Gastroesophageal sphincter (tissue), 4 donors: Measurements from ENCODE around the gene MRPL39. TPM values are rescaled to one million over a fixed set of nuclear protein-coding genes. Genes with fewer than 3 reads are reported as not detected.

Experiments used
- ATAC-seq: fragments of 150-250 bp; one replicate; pipeline ENCODE4 v1.9.1; 2016; ENCODE audit warnings: mild to moderate bottlenecking, moderate library complexity
- H3K27ac ChIP-seq, 4 donors: fragments of 200-600 bp; sonication (generic) in 3 of 4; 1 replicate in 3 of 4; 2 replicates in 1 of 4; pipeline ENCODE4 v1.5.1; 2016 to 2019
- H3K27me3 ChIP-seq: fragments of 200-600 bp; sonication (generic); one replicate; pipeline ENCODE4 v1.5.1; 2019
- H3K36me3 ChIP-seq, 2 donors: fragments of 200-600 bp; sonication (generic); one replicate each; pipeline ENCODE4 v1.5.1; 2019; ENCODE audit warnings: control low read depth in 1 of 2
- H3K4me1 ChIP-seq, 3 donors: fragments of 200-600 bp; sonication (generic); 1 replicate in 2 of 3; 2 replicates in 1 of 3; pipeline ENCODE4 v1.5.1; 2016 to 2019; ENCODE audit warnings: control low read depth in 2 of 3
- H3K4me3 ChIP-seq, 2 donors: fragments of 200-600 bp; sonication (generic); one replicate each; pipeline ENCODE4 v1.5.1; 2019; ENCODE audit warnings: mild to moderate bottlenecking in 1 of 2, moderate library complexity in 1 of 2
- H3K9me3 ChIP-seq, 3 donors: fragments of 200-600 bp; sonication (generic); one replicate each; pipeline ENCODE4 v1.5.1; 2017 to 2019; ENCODE audit warnings: control low read depth in 2 of 3
- CTCF ChIP-seq, 4 experiments: fragments of 200-600 bp in 2 of 4; fragments of 450-650 bp in 2 of 4; sonication (generic) in 1 of 4; IDR thresholded peaks; one replicate each; pipeline ENCODE4 v1.5.1; 2017 to 2019; ENCODE audit warnings: antibody characterized with exemption in 4 of 4, mild to moderate bottlenecking in 2 of 4, moderate library complexity in 2 of 4
- EP300 ChIP-seq: sonication (generic); formaldehyde crosslinking; IDR thresholded peaks from one replicate; pipeline ENCODE4 v1.6.1; 2017; ENCODE audit warnings: antibody characterized with exemption, mild to moderate bottlenecking
- POLR2A ChIP-seq, 2 donors: fragments of 450-650 bp; IDR thresholded peaks; one replicate each; pipeline ENCODE4 v1.6.1; 2017; ENCODE audit warnings: antibody characterized with exemption in 2 of 2, mild to moderate bottlenecking in 2 of 2, moderate library complexity in 1 of 2
- POLR2AphosphoS5 ChIP-seq: sonication (generic); formaldehyde crosslinking; IDR thresholded peaks from one replicate; pipeline ENCODE4 v1.6.1; 2017; ENCODE audit warnings: antibody characterized with exemption
- WGBS, 2 donors: methylation state at CpG; one replicate each; pipeline ENCODE4 v1.1.5; 2018; ENCODE audit warnings: low coverage in 1 of 2; 5-methylcytosine and 5-hydroxymethylcytosine counted together
- total RNA-seq, 4 donors: library from RNA; depleted of rRNA; stranded (reverse); fragments of >200 nt; gene quantifications; one replicate each; pipeline ENCODE4 v1.1.0, GENCODE V29; 2016

Gene MRPL39
- total RNA-seq, 4 donors from 2014 or later, result 17.0 to 37.4 (median 25.4) TPM

- TF ChIP-seq EP300, result no peak
- TF ChIP-seq CTCF (IDR thresholded peaks at IDR 0.05), result no peak
- TF ChIP-seq POLR2AphosphoS5, result no peak
- no peak for TF ChIP-seq POLR2A (IDR thresholded peaks at IDR 0.05)
- WGBS, 2 donors, result 91% methylated on average over 4 of the region's 4 CpGs
- H3K27ac ChIP-seq, result no peak overlapping the region
- peaks cover 0 to 4% (median 0%) of the 10 kb centered on the region in 3 donors for H3K4me1 ChIP-seq
- no peaks in the 10 kb centered on the region for H3K9me3 ChIP-seq
- H3K27me3 ChIP-seq, result no peaks in the 10 kb centered on the region
- H3K4me3 ChIP-seq, result no peak overlapping the region
- H3K36me3 ChIP-seq, result peaks cover 0 to 28% of the 10 kb centered on the region in 2 donors
- ATAC-seq, result no peak
Observed at GRCh38 chr21:25567472-25567871, 39.8 kb downstream of the MRPL39 start.

- WGBS, 2 donors, result 90% methylated on average over 3 of the region's 3 CpGs; no CpG with 5 or more reads in 1 of the 2 donors
- H3K27ac ChIP-seq, result no peak overlapping the region
- no peak overlapping the region for H3K4me3 ChIP-seq
- no peaks in the 10 kb centered on the region for H3K27me3 ChIP-seq
- ATAC-seq, result no peak
- peaks cover 0 to 28% of the 10 kb centered on the region in 2 donors for H3K36me3 ChIP-seq
- H3K9me3 ChIP-seq, result no peaks in the 10 kb centered on the region
- no peak for TF ChIP-seq EP300
- no peak for TF ChIP-seq CTCF (IDR thresholded peaks at IDR 0.05)
- no peak for TF ChIP-seq POLR2AphosphoS5
- TF ChIP-seq POLR2A (IDR thresholded peaks at IDR 0.05), result no peak
- peaks cover 0 to 9% (median 0%) of the 10 kb centered on the region in 3 donors for H3K4me1 ChIP-seq
Observed at GRCh38 chr21:25566645-25567044, 40.6 kb downstream of the MRPL39 start.

GRCh38 chr21:25565272-25566211, 41.7 kb downstream of the MRPL39 start:
- TF ChIP-seq POLR2A (IDR thresholded peaks at IDR 0.05) (no peak), CTCF (IDR thresholded peaks at IDR 0.05) (no peak)
- H3K9me3 ChIP-seq, result no peaks in the 10 kb centered on the region
- peaks cover 0 to 28% of the 10 kb centered on the region in 2 donors for H3K36me3 ChIP-seq
- ATAC-seq, result no peak
- no peak overlapping the region for H3K4me3 ChIP-seq
- H3K27ac ChIP-seq, result no peak overlapping the region
- WGBS, 2 donors, result 88 to 97% methylated on average over 3 of the region's 3 CpGs
- no peaks in the 10 kb centered on the region for H3K27me3 ChIP-seq
- peaks cover 0 to 9% (median 0%) of the 10 kb centered on the region in 3 donors for H3K4me1 ChIP-seq

GRCh38 chr21:25564349-25564948, 42.8 kb downstream of the MRPL39 start:
- H3K36me3 ChIP-seq, result peaks cover 0 to 28% of the 10 kb centered on the region in 2 donors
- no peak for TF ChIP-seq POLR2AphosphoS5
- no peak for ATAC-seq
- no peaks in the 10 kb centered on the region for H3K27me3 ChIP-seq
- peaks cover 0 to 9% (median 0%) of the 10 kb centered on the region in 3 donors for H3K4me1 ChIP-seq
- H3K9me3 ChIP-seq, result no peaks in the 10 kb centered on the region
- WGBS, 2 donors, result 84 to 92% methylated on average over 2 to 3 of the region's 3 CpGs
- no peak overlapping the region for H3K27ac ChIP-seq
- H3K4me3 ChIP-seq, result no peak overlapping the region

- ATAC-seq, result no peak
- Histone ChIP-seq H3K36me3 (peaks cover 0 to 28% of the 10 kb centered on the region in 2 donors), H3K4me1 (peaks cover 0 to 9% (median 0%) of the 10 kb centered on the region in 3 donors), H3K27ac (no peak overlapping the region), H3K9me3 (no peaks in the 10 kb centered on the region), H3K27me3 (no peaks in the 10 kb centered on the region), H3K4me3 (no peak overlapping the region)
- TF ChIP-seq CTCF (IDR thresholded peaks at IDR 0.05) (no peak), POLR2AphosphoS5 (no peak)
- WGBS, 2 donors, result 88 to 95% methylated on average over 2 to 3 of the region's 3 CpGs
Observed at GRCh38 chr21:25563361-25564116, 43.7 kb downstream of the MRPL39 start.
